GM21390 (cell line): Measurements from ENCODE around the gene MACF1.

Experiments
- ATAC-seq: cut with Tn5 transposase; IDR thresholded peaks from one replicate; pipeline ENCODE4 v1.9.1; 2021; ENCODE audit not compliant: unreplicated experiment

Gene MACF1

DNA sequence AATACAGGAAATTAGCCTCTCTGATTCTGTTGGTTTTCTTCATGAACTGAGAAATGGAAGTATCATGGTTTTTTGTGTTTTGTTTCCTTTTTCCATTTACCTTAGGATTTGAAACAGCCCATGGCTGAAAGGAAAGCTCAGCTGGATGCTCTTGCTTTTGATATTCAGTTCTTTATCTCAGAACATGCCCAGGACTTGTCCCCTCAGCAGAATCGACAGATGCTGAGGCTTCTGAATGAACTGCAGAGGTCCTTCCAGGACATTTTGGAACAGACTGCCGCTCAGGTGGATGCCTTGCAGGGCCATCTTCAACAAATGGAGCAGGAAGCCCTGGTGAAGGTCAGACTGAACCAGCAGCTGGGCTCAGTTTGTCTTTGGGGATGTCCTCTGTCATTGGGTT is 142.4 kb downstream of the MACF1 start:
- no peak for ATAC-seq

DNA sequence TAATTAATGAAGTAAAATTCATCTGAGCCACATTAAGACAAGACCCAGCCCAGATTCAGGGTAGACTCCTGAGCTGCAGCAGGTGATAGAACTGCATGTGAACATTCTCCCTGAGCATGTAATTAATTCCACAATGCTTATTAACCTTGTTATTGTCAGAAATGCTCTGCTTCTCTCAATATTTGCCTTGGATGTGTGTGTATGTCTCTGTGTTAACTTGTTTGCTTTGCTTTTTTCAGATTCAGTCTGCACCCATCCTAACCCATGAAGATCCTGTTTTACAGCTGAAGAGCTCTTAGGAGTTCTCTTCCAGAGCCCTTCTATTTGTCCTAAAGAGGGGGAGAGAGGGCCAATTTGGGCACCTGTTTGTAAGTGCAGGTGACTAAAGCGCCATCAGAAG is 143.8 kb downstream of the MACF1 start:
- no peak for ATAC-seq

DNA sequence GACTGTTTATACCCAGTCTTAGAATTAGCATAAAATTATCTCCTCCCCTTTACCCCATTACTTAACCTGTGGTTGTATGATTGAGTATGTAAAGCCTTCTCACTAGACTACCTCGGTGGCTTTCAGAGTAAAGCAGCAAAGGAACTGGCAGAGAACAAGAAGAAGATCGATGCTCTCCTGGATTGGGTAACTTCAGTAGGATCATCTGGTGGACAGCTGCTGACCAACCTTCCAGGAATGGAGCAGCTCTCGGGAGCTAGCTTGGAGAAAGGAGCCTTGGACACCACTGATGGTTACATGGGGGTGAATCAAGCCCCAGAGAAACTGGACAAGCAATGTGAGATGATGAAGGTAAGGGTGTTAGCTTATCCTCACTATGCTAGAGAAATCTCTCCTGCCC is 148.4 kb downstream of the MACF1 start:
- no peak for ATAC-seq

DNA sequence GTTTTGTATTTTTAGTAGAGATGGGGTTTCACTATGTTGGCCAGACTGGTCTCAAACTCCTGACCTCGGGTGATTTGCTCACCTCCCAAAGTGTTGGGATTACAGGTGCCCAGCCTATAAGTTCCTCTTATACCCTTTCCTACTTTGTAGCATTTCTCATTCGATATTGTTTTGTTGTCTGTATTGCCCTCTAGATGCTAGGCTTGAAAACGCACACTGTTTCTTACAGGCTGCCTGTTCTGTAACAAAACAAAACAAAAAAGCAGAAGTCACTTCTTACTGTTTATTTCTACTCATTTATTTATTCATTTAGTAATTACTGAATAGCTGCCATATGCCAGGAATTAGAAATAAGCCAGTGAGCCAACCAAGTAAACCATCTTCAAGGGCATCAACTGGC is 150.1 kb downstream of the MACF1 start:
- no peak for ATAC-seq

DNA sequence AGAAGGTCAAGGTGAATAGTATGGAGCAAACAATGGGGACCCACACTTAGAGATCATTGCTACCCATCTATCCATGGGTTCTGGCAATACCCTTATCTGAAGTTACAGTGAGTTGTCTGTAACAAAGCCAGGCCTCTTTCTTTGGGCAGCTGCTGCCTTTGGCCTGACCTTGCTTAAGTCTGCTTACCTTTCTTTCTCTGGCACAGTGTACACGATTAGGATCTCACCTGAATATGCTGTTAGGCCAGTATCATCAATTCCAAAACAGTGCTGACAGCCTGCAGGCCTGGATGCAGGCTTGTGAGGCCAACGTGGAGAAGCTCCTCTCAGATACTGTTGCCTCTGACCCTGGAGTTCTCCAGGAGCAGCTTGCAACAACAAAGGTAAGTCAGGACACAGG is 154.0 kb downstream of the MACF1 start:
- no peak for ATAC-seq

DNA sequence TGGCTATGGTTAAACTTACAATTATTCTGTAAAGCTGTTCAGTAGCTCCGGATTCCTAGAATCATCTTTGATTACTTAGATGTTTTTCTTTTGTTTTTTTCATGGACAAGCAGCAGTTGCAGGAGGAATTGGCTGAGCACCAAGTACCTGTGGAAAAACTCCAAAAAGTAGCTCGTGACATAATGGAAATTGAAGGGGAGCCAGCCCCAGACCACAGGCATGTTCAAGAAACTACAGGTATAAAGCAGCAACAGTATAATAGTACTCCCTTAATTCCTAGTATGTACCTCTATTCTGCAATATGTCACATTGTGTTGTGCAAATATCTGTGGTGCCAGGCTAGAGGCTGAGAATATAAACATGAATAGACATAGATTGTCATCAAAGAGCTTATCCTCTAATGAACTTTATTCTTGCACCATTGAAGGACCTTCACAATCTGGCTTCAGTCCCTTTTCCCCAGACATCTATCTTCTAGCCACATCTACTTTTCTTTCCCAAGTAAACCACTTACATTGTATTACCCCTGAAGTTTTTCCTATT is 154.6 kb downstream of the MACF1 start:
- ATAC-seq = no peak

DNA sequence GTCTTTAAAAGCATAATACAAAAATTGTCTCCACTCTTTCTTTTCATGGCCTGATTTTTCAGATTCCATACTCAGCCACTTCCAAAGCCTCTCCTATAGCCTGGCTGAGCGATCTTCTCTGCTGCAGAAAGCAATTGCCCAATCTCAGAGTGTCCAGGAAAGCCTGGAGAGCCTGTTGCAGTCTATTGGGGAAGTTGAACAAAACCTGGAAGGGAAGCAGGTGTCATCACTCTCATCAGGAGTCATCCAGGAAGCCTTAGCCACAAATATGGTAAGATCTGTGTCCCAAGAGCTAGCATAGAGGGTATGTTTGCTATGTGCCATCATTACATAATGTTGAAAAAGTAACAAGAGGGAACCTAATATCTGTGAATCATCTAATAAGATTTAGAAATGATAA is 156.2 kb downstream of the MACF1 start:
- no peak for ATAC-seq

DNA sequence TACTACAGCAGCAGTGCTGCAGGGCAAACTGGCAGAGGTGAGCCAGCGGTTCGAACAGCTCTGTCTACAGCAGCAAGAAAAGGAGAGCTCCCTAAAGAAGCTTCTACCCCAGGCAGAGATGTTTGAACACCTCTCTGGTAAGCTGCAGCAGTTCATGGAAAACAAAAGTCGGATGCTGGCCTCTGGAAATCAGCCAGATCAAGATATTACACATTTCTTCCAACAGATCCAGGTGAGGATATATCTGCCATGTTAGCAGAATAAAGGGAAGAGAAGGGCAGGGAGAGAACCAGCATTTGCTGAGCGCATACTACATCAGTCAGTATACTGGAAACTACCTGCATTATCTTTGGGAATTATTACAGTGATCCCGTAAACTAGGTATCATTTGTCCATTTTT is 157.0 kb downstream of the MACF1 start:
- ATAC-seq = no peak

DNA sequence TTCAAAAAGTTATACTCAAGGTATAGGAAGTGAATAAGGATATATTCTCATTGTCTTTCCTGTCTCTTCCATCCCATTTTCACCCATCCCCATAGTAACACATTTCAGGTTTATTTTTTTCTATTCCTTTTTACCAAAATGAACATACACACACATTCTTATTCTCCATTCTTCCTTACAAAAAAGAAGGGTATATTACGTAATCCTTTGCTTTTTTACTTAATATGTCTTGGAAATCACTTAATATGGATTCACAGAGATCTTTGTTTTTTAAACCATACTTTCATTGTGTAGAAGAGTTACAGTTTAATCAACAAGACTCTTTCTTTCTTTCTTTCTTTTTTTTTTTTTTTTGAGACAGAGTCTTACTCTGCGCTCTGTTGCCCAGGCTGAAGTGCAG is 158.8 kb downstream of the MACF1 start:
- ATAC-seq = no peak

DNA sequence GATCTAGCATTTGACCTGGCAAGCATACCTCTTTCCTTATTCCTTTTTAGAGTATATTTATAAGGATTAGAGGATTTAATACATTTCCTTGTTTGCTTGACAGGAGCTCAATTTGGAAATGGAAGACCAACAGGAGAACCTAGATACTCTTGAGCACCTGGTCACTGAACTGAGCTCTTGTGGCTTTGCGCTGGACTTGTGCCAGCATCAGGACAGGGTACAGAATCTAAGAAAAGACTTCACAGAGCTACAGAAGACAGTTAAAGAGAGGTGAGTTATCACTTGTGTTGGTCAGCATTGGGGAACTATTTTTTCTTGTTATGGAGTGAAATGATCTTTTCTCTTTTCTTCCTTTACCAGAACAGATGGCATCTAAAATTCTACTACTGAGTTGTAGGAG is 163.6 kb downstream of the MACF1 start:
- no peak for ATAC-seq

DNA sequence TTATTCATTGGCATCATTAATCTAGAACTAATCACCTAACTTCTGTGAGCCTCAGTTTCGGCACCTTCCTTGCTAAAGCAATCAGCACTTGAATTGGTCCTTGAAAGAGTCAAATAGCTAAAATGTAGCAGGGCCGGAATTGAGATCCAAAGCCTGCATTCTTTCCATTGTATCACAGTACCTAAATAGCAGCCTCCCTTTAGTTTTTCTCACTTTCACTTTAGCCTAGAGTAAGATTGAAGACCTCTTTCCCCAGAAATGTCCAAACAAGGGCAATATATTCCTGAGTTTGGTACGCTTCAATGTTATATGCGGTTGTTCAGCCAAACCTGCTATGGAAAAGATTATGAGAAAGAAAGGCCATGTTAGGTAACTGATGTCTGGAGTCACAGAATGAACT is 165.1 kb downstream of the MACF1 start:
- ATAC-seq = no peak

DNA sequence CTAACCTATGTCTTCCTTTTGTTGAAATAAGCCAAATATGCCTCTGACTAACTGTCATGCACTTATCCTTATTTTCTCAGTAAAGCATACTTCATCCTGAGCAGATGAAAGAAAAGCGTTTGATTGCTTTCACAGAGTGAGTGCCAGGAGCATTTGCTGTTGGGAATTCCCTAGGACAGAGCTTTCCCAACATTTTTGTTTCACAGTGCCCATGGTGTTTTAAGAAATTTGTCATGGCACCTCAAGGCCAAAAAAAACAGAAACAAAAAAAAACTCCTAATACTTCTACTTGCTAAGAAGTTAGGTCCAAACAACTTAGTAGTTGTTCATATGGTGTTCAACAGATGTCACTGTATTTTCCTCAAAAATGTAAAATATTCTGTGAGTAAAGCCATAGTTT is 166.1 kb downstream of the MACF1 start:
- ATAC-seq = no peak

DNA sequence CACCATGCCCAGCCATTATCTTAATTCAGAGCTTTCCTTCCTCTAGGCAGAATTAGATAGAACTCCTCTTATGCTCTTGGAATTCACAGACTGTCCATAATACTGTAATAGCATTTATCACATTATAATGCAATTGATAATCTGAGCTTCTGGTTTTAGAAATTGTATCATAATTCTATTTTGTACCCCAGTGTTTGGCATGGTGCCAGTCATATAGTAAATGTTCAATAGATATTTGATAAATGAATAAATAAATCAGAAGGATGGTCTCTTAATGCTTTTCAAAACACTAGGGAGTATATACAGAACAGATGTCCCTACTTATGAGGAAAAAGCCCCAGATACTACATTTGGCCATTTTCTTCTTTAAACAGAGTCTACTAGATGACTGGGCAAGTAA is 167.6 kb downstream of the MACF1 start:
- ATAC-seq = no peak

DNA sequence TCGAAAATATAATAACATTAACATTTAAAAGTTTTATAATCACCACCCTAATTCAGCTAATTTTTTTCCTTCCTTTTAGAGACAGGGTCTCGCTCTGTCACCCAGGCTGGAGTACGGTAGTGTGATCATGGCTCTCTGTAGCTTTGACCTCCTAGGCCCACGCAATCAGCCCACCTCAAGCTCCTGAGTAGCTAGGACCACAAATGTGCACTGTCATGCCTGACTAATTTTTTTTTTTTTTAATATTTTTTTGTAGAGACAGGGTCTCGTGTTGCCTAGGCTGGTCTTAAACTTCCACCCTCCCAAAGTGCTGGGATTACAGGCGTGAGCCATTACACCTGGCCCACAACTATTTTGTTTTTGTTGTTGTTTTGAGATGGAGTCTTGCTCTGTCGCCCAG is 172.2 kb downstream of the MACF1 start:
- ATAC-seq = no peak

DNA sequence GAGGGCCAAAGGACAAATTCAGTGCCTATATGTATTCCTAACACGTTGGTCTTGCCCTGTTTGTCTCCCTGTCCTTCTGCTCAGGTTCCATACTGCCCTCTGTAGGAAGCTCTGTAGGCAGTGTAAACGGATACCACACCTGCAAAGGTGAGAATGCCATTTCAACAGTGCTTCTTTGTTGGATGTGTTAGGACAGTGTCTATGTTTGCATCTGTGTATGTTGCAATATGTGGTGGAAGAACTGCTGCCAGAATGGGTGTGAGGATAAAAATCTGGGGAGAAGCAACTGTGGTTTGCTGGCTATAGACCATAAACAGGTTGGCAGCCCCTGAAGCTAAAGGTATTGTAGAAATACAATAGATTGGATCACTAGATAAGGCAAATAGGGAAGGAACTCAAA is 173.9 kb downstream of the MACF1 start:
- ATAC-seq = no peak

DNA sequence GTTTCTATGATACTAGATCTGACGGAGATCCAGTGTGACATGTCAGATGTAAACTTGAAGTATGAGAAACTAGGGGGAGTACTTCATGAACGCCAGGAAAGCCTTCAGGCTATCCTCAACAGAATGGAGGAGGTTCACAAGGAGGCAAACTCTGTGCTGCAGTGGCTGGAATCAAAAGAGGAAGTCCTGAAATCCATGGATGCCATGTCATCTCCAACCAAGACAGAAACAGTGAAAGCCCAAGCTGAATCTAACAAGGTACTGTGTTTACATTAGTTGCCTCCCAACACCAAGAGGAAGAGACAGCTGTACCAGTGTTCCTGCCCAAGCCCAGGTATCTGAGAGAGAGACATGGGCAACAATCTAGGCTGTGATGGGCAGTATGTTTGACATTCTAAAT is 174.7 kb downstream of the MACF1 start:
- ATAC-seq = no peak

DNA sequence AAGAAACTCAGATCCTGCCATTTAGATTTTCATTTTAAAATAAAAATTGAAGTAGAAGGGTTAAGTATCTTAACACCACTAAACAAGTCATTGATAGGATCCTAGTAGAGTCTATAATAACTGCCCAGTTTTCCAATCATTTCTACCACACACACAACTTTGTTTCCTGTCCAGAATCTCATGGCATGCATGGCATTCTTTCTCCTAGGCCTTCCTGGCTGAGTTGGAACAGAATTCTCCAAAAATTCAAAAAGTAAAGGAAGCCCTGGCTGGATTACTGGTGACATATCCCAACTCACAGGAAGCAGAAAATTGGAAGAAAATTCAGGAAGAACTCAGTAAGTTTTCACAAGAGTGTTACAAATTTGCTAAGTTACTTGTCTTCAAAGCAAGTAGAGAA is 175.5 kb downstream of the MACF1 start:
- ATAC-seq = no peak

DNA sequence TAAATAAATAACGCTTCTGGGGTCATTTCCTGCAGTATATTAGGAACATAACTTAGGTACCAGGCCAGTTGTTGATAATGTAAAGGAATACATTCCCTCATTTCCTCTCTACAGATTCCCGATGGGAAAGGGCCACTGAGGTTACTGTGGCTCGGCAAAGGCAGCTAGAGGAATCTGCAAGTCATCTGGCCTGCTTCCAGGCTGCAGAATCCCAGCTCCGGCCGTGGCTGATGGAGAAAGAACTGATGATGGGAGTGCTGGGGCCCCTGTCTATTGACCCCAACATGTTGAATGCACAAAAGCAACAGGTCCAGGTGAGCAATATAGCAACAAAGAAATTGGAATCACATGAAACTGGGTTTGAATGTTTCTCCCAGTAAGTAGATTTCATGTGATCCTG is 177.3 kb downstream of the MACF1 start:
- ATAC-seq = no peak

DNA sequence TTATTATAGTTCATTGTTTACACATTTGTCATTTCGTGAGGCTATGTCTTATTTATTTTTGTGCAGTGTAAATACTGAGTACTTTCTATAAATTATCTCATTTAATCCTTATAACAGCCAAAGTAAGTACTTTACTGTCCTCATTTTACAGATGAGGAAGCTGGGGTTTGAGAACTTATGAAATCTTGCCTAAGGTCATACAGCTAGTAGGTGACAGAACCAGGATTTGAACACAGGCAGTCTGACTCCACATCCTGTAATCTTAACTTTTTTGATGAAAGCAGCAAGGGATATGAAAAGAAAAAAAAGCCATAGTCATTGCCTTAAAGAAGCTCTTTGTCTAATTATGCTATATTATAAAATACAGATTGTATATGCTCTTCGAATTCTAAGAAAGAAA is 179.8 kb downstream of the MACF1 start:
- no peak for ATAC-seq

DNA sequence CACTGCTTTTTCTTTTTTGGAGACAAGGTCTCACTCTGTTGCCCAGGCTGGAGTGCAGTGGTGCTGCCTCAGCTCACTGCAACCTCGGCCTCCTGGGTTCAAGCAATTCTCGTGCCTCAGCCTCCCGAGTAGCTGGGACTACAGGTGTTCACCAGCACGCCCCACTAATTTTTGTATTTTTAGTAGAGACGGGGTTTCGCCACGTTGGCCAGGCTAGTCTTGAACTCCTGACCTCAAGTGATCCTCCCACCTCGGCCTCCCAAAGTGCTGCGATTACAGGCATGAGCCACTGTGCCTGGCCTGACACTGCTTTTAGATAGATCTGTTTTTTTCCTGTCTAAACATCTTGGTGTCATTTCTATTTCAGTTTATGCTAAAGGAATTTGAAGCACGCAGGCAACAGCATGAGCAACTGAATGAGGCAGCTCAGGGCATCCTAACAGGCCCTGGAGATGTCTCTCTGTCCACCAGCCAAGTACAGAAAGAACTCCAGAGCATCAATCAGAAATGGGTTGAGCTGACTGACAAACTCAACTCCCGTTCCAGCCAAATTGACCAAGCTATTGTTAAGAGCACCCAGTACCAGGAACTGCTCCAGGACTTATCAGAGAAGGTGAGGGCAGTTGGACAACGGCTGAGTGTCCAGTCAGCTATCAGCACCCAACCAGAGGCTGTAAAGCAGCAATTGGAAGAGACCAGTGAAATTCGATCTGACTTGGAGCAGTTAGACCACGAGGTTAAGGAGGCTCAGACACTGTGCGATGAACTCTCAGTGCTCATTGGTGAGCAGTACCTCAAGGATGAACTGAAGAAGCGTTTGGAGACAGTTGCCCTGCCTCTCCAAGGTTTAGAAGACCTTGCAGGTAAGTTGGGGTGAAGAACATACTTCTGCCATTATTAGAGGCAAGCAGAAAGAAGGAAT is 180.8 kb downstream of the MACF1 start:
- ATAC-seq = no peak

DNA sequence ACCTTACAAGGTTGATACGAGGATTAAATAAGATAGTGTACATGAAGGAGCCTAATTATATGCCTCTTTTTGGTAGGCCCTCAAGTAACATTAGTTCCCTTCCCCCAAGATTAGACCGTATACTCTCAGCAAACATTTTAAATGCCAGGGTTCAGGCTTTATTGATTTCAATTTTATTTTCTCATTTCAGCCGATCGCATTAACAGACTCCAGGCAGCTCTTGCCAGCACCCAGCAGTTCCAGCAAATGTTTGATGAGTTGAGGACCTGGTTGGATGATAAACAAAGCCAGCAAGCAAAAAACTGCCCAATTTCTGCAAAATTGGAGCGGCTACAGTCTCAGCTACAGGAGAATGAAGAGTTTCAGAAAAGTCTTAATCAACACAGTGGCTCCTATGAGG is 182.5 kb downstream of the MACF1 start:
- no peak for ATAC-seq

DNA sequence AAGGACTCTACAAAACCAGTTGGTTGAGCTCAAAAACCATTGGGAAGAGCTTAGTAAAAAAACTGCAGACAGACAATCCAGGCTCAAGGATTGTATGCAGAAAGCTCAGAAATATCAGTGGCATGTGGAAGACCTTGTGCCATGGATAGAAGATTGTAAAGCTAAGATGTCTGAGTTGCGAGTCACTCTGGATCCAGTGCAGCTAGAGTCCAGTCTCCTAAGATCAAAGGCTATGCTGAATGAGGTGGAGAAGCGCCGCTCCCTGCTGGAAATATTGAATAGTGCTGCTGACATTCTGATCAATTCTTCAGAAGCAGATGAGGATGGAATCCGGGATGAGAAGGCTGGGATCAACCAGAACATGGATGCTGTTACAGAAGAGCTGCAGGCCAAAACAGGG is 183.0 kb downstream of the MACF1 start:
- ATAC-seq = no peak
